Measurements from ENCODE around the gene DUOXA2.

- TF ChIP-seq, protein P1, sequence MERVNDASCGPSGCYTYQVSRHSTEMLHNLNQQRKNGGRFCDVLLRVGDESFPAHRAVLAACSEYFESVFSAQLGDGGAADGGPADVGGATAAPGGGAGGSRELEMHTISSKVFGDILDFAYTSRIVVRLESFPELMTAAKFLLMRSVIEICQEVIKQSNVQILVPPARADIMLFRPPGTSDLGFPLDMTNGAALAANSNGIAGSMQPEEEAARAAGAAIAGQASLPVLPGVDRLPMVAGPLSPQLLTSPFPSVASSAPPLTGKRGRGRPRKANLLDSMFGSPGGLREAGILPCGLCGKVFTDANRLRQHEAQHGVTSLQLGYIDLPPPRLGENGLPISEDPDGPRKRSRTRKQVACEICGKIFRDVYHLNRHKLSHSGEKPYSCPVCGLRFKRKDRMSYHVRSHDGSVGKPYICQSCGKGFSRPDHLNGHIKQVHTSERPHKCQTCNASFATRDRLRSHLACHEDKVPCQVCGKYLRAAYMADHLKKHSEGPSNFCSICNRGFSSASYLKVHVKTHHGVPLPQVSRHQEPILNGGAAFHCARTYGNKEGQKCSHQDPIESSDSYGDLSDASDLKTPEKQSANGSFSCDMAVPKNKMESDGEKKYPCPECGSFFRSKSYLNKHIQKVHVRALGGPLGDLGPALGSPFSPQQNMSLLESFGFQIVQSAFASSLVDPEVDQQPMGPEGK (CRISPR knock-in tag; IDR thresholded peaks at IDR 0.05; ENCODE audit: borderline replicate concordance): no peak
- TF ChIP-seq RARB (CRISPR knock-in tag; IDR thresholded peaks at IDR 0.05) (no peak), TOX (CRISPR knock-in tag; IDR thresholded peaks at IDR 0.05; ENCODE audit: borderline replicate concordance) (no peak), ZNF8 (CRISPR knock-in tag; IDR thresholded peaks at IDR 0.05) (no peak), ZNF70 (CRISPR knock-in tag; IDR thresholded peaks at IDR 0.05) (no peak), ZFP30 (CRISPR knock-in tag; IDR thresholded peaks at IDR 0.05) (no peak), TCF4 (CRISPR knock-in tag; IDR thresholded peaks at IDR 0.05; ENCODE audit: borderline replicate concordance) (no peak)
Observed at GRCh38 chr15:45107941-45108630, 6.0 kb upstream of the DUOXA2 start.

All from SK-N-SH treated with all-trans-retinoic acid at 6 μM for 48 hours (cell line).